Neural crest cell (in vitro differentiated cells): ENCODE results near the gene DISC1. TPM values are rescaled to one million over a fixed set of nuclear protein-coding genes. Genes with fewer than 3 reads are reported as not detected.

Experiments used
- DNase-seq: peaks from one replicate; pipeline ENCODE4 v3.0.0; 2021; ENCODE audit warnings: low read depth, mixed read lengths, low spot score
- H3K27ac Mint-ChIP-seq: one replicate; pipeline ENCODE4 v1.8.0; 2021; ENCODE audit warnings: mild to moderate bottlenecking, mixed read lengths; ENCODE audit not compliant: unreplicated experiment
- H3K27me3 Mint-ChIP-seq: 2 replicates; pipeline ENCODE4 v1.8.0; 2021; ENCODE audit warnings: low read depth, mild to moderate bottlenecking, mixed read lengths
- H3K36me3 Mint-ChIP-seq: 2 replicates; pipeline ENCODE4 v1.8.0; 2021; ENCODE audit warnings: low read depth, mild to moderate bottlenecking, mixed read lengths
- H3K4me1 Mint-ChIP-seq: 2 replicates; pipeline ENCODE4 v1.8.0; 2021; ENCODE audit warnings: mixed read lengths
- H3K4me3 Mint-ChIP-seq: one replicate; pipeline ENCODE4 v1.8.0; 2021; ENCODE audit warnings: mild to moderate bottlenecking, mixed read lengths
- H3K9me3 Mint-ChIP-seq: 2 replicates; pipeline ENCODE4 v1.8.0; 2021; ENCODE audit warnings: mixed read lengths
- total RNA-seq: library from RNA; stranded (reverse); gene quantifications from 2 replicates; pipeline ENCODE4 v1.2.1, GENCODE V29; 2021
- TF ChIP-seq, protein P1 (sequence below): fragments of 200-600 bp; sonication (generic); conservative IDR thresholded peaks from 2 replicates; pipeline ENCODE4 v1.5.0; 2021; ENCODE audit warnings: antibody characterized with exemption, mild to moderate bottlenecking

The DISC1 gene
- total RNA-seq, 1 donor from 2014 or later: 13.7 TPM

DNA sequence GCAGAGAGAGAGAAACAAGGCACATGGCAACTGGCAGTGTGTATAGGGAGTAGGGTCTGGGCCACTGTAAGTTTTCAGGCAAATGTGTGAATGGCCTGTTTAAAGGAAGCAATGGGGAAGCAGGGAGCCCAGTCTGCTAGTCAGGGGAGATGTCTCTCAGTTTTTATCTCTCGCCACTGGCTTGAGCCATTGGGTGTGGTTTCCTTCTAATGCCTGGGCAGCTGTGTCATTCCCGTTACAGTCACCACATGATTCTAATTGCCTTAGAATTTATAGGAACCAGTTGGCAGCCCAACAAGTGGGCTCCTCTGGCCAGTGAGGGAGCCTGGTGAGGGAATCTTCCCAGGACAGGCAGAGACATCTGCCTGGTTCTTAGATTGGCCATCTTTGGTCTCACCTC, 182.4 kb downstream of the DISC1 start:
- no peak for DNase-seq
- Mint-ChIP-seq H3K9me3 (no peaks in the 10 kb centered on the region), H3K27ac (peak overlapping the region; percentile 31), H3K36me3 (peaks cover 11% of the 10 kb centered on the region), H3K4me1 (peaks cover 3% of the 10 kb centered on the region), H3K4me3 (no peak overlapping the region), H3K27me3 (no peaks in the 10 kb centered on the region)
- TF ChIP-seq, protein P1, sequence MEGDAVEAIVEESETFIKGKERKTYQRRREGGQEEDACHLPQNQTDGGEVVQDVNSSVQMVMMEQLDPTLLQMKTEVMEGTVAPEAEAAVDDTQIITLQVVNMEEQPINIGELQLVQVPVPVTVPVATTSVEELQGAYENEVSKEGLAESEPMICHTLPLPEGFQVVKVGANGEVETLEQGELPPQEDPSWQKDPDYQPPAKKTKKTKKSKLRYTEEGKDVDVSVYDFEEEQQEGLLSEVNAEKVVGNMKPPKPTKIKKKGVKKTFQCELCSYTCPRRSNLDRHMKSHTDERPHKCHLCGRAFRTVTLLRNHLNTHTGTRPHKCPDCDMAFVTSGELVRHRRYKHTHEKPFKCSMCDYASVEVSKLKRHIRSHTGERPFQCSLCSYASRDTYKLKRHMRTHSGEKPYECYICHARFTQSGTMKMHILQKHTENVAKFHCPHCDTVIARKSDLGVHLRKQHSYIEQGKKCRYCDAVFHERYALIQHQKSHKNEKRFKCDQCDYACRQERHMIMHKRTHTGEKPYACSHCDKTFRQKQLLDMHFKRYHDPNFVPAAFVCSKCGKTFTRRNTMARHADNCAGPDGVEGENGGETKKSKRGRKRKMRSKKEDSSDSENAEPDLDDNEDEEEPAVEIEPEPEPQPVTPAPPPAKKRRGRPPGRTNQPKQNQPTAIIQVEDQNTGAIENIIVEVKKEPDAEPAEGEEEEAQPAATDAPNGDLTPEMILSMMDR: no peak

DNA sequence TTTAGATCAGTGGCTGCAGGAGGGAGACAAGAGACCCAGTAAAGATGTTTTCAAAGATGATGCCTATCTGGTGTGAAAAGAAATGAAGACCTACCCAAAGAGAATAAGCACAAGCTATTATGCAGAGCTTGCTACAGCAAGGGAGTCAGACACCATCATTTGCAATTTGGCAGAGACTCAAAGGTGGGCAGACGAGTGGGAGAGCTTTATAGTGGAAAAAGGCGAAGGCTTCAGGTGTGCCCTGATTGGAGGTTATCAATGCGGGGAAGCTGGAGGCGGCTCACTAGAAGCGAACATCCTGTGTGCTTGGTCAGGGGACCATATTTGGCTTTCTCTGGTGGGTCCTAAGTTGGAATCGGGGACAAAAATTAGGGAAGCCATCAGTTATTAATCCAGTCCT, 183.8 kb downstream of the DISC1 start:
- DNase-seq: no peak
- H3K4me1 Mint-ChIP-seq: peaks cover 3% of the 10 kb centered on the region
- no peaks in the 10 kb centered on the region for H3K27me3 Mint-ChIP-seq
- no peak overlapping the region for H3K4me3 Mint-ChIP-seq
- H3K9me3 Mint-ChIP-seq: no peaks in the 10 kb centered on the region
- no peak overlapping the region for H3K27ac Mint-ChIP-seq
- H3K36me3 Mint-ChIP-seq: peaks cover 14% of the 10 kb centered on the region
- TF ChIP-seq, protein P1: no peak

DNA sequence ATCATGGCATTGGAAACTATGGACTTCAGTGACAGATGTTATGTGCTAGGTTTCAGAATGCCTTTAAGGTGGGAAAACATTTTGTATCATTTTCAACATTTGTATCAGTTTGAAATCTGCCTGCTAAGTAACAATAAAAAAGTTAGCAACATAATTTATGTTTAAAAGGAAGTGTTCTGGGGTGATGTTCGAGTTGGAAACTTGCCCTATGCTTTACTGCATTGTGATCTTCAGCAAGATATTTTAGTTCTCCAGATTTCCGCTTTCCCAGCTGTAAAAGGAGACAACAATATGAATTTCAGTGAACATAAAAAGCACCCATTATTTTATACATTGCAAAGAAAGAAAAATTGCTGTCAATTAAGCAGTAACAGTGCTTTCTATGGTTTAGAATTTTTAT, 187.4 kb downstream of the DISC1 start:
- no peaks in the 10 kb centered on the region for H3K4me1 Mint-ChIP-seq
- H3K27ac Mint-ChIP-seq: no peak overlapping the region
- no peaks in the 10 kb centered on the region for H3K27me3 Mint-ChIP-seq
- H3K9me3 Mint-ChIP-seq: peaks cover 6% of the 10 kb centered on the region
- H3K4me3 Mint-ChIP-seq: no peak overlapping the region
- no peak for DNase-seq
- TF ChIP-seq, protein P1: no peak
- H3K36me3 Mint-ChIP-seq: peaks cover 26% of the 10 kb centered on the region

DNA sequence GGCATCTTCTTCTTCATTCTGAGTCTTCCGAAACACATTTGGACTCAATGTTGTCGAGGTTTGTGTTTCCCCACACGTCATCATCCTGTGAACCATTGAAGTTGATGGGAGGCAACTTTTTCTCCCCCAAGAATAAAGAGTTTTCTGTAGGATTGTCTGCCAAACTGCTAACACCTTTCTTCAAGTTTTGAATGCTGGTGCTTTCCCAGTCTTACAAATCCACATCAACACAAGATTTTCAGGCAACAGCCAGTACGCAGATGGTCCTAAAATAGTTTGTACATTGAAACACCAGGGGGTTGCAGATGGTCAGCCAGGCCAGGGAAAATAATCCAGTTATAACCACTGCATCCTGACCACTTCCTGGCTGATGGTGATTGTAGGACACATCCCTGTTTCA, 187.9 kb downstream of the DISC1 start:
- Mint-ChIP-seq H3K9me3 (peaks cover 6% of the 10 kb centered on the region), H3K4me3 (no peak overlapping the region), H3K4me1 (no peaks in the 10 kb centered on the region), H3K27ac (no peak overlapping the region), H3K36me3 (peaks cover 26% of the 10 kb centered on the region), H3K27me3 (no peaks in the 10 kb centered on the region)
- TF ChIP-seq, protein P1: no peak
- no peak for DNase-seq

DNA sequence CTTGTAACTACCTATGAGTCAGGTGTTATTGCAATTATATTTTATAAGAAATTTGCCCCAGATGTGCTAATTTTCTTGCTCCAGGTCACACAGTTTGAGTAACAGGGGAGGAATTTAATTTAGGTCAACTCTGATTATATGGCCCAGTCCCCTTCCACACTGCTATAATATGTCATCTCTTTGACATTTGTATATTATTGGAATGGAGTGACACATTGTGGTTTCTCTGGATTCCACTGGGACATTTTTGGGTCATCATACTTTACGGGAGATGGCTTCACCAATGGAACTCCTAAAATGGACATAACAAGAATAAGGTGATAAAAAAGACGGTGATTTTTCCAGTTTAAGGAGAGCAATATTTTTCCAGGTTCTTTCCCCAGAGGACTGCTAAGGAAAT, 191.2 kb downstream of the DISC1 start:
- H3K27ac Mint-ChIP-seq: no peak overlapping the region
- H3K4me1 Mint-ChIP-seq: no peaks in the 10 kb centered on the region
- H3K27me3 Mint-ChIP-seq: no peaks in the 10 kb centered on the region
- TF ChIP-seq, protein P1: no peak
- no peak for DNase-seq
- no peak overlapping the region for H3K4me3 Mint-ChIP-seq
- H3K36me3 Mint-ChIP-seq: peaks cover 24% of the 10 kb centered on the region
- peaks cover 6% of the 10 kb centered on the region for H3K9me3 Mint-ChIP-seq

DNA sequence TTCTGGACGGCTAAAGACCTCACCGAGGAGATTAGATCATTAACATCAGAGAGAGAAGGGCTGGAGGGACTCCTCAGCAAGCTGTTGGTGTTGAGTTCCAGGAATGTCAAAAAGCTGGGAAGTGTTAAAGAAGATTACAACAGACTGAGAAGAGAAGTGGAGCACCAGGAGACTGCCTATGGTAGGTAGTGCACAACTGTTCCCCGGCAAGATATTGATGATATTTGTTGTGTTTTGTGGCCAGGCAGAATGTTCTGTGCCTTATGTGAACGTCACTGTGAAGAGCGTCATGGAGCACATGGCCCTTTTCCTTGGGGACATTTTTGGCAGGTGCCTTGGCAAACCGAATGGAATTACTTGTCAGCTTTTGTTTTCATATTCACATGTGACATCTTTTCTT, 191.7 kb downstream of the DISC1 start:
- Mint-ChIP-seq H3K36me3 (peaks cover 21% of the 10 kb centered on the region), H3K4me3 (no peak overlapping the region), H3K27me3 (no peaks in the 10 kb centered on the region), H3K9me3 (peaks cover 6% of the 10 kb centered on the region), H3K27ac (no peak overlapping the region), H3K4me1 (no peaks in the 10 kb centered on the region)
- no peak for DNase-seq
- TF ChIP-seq, protein P1: no peak
